ENCODE measurements around the gene AK2. TPM values are rescaled to one million over a fixed set of nuclear protein-coding genes. Genes with fewer than 3 reads are reported as not detected.
A peak's percentile ranks its signal among the peaks of the same experiment; 100 is the strongest.

Gene AK2
- total and polyA plus RNA-seq, 4 donors: 34.2 to 181 (median 115) TPM

DNA sequence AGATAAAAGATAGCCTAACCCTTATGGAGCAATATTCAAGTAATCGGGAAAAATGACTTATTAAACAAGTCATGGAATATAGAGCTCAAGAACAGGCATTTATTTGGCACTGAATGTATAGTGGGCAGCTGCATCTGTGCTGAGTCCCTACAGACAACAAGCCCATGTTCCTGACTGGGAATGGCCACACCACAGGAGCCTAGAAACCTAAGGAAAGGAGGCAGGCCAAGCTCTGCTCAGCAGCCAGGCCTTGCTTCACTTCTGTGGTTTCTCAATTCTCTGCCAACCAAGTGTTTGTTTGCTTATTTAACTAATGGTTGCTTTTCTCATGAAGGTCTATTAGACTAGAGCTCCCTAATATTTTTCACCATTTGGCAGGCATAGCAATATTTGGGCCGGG lies 21.5 kb downstream of the AK2 start:
- Histone ChIP-seq H3K27ac (ENCODE audit: low read depth in 1 of 2, low read length in 2 of 2) (peak overlapping the region; percentile 19 to 28), H3K36me3 (ENCODE audit: control insufficient read depth in 4 of 4, insufficient read depth in 3 of 4, low read depth in 1 of 4, low read length in 3 of 4) (peaks cover 1 to 41% (median 36%) of the 10 kb centered on the region in 4 donors), H3K4me1 (ENCODE audit: control insufficient read depth in 4 of 4, insufficient read depth in 4 of 4, low read length in 3 of 4) (peaks cover 14 to 44% (median 38%) of the 10 kb centered on the region in 4 donors), H3K4me3 (ENCODE audit: low read depth in 1 of 3, low read length in 3 of 3) (no peak overlapping the region), H3K27me3 (ENCODE audit: control insufficient read depth in 4 of 4, insufficient read depth in 4 of 4, low read length in 3 of 4) (no peaks in the 10 kb centered on the region), H3K9ac (ENCODE audit: low read depth in 1 of 2, low read length in 2 of 2) (no peak overlapping the region), H3K9me3 (ENCODE audit: control insufficient read depth in 4 of 4, low read length in 3 of 4) (no peaks in the 10 kb centered on the region)
- TF ChIP-seq HNF4A (conservative IDR thresholded peaks at IDR 0.05): peak; percentile 36 to 65
- TF ChIP-seq, protein P1, sequence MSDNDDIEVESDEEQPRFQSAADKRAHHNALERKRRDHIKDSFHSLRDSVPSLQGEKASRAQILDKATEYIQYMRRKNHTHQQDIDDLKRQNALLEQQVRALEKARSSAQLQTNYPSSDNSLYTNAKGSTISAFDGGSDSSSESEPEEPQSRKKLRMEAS (IDR thresholded peaks at IDR 0.05): no peak
- TF ChIP-seq RXRA (IDR thresholded peaks at IDR 0.05): peak; percentile 34 to 39
- no peak for TF ChIP-seq FOXA1 (IDR thresholded peaks at IDR 0.05)
- TF ChIP-seq RAD21 (IDR thresholded peaks at IDR 0.05): peak in 1 of 2 donors; percentile 32
- TF ChIP-seq, protein P2, sequence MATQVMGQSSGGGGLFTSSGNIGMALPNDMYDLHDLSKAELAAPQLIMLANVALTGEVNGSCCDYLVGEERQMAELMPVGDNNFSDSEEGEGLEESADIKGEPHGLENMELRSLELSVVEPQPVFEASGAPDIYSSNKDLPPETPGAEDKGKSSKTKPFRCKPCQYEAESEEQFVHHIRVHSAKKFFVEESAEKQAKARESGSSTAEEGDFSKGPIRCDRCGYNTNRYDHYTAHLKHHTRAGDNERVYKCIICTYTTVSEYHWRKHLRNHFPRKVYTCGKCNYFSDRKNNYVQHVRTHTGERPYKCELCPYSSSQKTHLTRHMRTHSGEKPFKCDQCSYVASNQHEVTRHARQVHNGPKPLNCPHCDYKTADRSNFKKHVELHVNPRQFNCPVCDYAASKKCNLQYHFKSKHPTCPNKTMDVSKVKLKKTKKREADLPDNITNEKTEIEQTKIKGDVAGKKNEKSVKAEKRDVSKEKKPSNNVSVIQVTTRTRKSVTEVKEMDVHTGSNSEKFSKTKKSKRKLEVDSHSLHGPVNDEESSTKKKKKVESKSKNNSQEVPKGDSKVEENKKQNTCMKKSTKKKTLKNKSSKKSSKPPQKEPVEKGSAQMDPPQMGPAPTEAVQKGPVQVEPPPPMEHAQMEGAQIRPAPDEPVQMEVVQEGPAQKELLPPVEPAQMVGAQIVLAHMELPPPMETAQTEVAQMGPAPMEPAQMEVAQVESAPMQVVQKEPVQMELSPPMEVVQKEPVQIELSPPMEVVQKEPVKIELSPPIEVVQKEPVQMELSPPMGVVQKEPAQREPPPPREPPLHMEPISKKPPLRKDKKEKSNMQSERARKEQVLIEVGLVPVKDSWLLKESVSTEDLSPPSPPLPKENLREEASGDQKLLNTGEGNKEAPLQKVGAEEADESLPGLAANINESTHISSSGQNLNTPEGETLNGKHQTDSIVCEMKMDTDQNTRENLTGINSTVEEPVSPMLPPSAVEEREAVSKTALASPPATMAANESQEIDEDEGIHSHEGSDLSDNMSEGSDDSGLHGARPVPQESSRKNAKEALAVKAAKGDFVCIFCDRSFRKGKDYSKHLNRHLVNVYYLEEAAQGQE (IDR thresholded peaks at IDR 0.05): no peak
- no peak for TF ChIP-seq TAF1 (conservative IDR thresholded peaks at IDR 0.05)
- TF ChIP-seq, protein P3, sequence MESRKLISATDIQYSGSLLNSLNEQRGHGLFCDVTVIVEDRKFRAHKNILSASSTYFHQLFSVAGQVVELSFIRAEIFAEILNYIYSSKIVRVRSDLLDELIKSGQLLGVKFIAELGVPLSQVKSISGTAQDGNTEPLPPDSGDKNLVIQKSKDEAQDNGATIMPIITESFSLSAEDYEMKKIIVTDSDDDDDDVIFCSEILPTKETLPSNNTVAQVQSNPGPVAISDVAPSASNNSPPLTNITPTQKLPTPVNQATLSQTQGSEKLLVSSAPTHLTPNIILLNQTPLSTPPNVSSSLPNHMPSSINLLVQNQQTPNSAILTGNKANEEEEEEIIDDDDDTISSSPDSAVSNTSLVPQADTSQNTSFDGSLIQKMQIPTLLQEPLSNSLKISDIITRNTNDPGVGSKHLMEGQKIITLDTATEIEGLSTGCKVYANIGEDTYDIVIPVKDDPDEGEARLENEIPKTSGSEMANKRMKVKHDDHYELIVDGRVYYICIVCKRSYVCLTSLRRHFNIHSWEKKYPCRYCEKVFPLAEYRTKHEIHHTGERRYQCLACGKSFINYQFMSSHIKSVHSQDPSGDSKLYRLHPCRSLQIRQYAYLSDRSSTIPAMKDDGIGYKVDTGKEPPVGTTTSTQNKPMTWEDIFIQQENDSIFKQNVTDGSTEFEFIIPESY (IDR thresholded peaks at IDR 0.05): no peak
- TF ChIP-seq EGR1 (IDR thresholded peaks at IDR 0.05; ENCODE audit: low read depth in 2 of 2): no peak
- TF ChIP-seq, protein P4, sequence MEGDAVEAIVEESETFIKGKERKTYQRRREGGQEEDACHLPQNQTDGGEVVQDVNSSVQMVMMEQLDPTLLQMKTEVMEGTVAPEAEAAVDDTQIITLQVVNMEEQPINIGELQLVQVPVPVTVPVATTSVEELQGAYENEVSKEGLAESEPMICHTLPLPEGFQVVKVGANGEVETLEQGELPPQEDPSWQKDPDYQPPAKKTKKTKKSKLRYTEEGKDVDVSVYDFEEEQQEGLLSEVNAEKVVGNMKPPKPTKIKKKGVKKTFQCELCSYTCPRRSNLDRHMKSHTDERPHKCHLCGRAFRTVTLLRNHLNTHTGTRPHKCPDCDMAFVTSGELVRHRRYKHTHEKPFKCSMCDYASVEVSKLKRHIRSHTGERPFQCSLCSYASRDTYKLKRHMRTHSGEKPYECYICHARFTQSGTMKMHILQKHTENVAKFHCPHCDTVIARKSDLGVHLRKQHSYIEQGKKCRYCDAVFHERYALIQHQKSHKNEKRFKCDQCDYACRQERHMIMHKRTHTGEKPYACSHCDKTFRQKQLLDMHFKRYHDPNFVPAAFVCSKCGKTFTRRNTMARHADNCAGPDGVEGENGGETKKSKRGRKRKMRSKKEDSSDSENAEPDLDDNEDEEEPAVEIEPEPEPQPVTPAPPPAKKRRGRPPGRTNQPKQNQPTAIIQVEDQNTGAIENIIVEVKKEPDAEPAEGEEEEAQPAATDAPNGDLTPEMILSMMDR (IDR thresholded peaks at IDR 0.05; ENCODE audit: low read depth, low read length, missing input control): no peak
- TF ChIP-seq YY1 (IDR thresholded peaks at IDR 0.05): peak; percentile 37
- TF ChIP-seq SP1 (IDR thresholded peaks at IDR 0.05): peak; percentile 10
- TF ChIP-seq GABPA (IDR thresholded peaks at IDR 0.05 in 1 of 2, conservative IDR thresholded peaks at IDR 0.05 in 1 of 2): no peak
- WGBS: 50% methylated on average over 2 of the region's 2 CpGs
- DNase-seq (ENCODE audit: low spot score): no peak

DNA sequence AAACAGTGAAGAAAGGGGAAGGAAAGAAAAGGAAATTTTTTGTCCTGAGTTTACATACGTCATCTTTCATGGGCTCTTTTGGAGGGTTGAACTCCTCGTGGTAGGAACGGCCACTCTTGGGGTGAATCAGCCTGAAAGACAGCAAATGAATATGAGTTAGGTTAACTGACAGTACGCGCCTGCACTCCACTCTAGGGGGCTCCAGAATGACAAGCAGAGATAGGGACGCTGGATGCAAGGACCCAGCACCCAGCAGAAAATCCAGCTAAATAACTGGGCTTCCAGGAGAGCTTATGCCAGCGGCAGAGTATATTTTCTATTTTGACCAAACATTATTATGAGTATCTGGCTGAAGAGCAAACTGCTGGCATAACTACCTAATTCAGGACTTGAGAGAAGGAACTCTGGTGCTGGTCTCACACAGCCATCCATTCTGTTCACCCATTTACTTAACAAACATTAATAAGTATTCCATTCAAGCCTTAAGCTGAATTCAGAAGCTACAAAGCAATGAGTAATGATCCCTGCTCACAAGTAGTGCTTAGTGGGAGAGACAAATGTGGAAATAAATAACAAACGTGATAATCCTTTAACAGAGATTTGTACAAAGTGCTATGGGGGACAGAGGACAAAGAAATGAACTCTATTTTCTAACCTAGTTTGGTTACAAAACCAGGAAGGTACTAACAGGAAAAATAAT lies 22.1 kb downstream of the AK2 start:
- Histone ChIP-seq H3K4me1 (ENCODE audit: control insufficient read depth in 4 of 4, insufficient read depth in 4 of 4, low read length in 3 of 4) (peaks cover 14 to 45% (median 39%) of the 10 kb centered on the region in 4 donors), H3K36me3 (ENCODE audit: control insufficient read depth in 4 of 4, insufficient read depth in 3 of 4, low read depth in 1 of 4, low read length in 3 of 4) (peaks cover 1 to 36% (median 30%) of the 10 kb centered on the region in 4 donors)

More for the DNA sequence above, 22.1 kb downstream of the AK2 start:
- WGBS: 87% methylated on average over 8 of the region's 8 CpGs
- TF ChIP-seq, protein P4 (IDR thresholded peaks at IDR 0.05; ENCODE audit: low read depth, low read length, missing input control): no peak
- TF ChIP-seq GABPA (IDR thresholded peaks at IDR 0.05 in 1 of 2, conservative IDR thresholded peaks at IDR 0.05 in 1 of 2) (no peak), RXRA (IDR thresholded peaks at IDR 0.05) (no peak), HNF4A (conservative IDR thresholded peaks at IDR 0.05) (no peak), NR2F2 (IDR thresholded peaks at IDR 0.05) (no peak), FOXA1 (IDR thresholded peaks at IDR 0.05) (no peak)
- TF ChIP-seq, protein P5, sequence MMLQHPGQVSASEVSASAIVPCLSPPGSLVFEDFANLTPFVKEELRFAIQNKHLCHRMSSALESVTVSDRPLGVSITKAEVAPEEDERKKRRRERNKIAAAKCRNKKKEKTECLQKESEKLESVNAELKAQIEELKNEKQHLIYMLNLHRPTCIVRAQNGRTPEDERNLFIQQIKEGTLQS (IDR thresholded peaks at IDR 0.05): no peak
- TF ChIP-seq, protein P2 (IDR thresholded peaks at IDR 0.05): no peak
- Histone ChIP-seq H3K9ac (ENCODE audit: low read depth in 1 of 2, low read length in 2 of 2) (no peak overlapping the region), H3K4me3 (ENCODE audit: low read depth in 1 of 3, low read length in 3 of 3) (no peak overlapping the region), H3K9me3 (ENCODE audit: control insufficient read depth in 4 of 4, low read length in 3 of 4) (no peaks in the 10 kb centered on the region), H3K27me3 (ENCODE audit: control insufficient read depth in 4 of 4, insufficient read depth in 4 of 4, low read length in 3 of 4) (no peaks in the 10 kb centered on the region), H3K27ac (ENCODE audit: low read depth in 1 of 2, low read length in 2 of 2) (peak overlapping the region; percentile 19 to 28)
- DNase-seq (ENCODE audit: low spot score): no peak
